ENCODE results near the gene ADORA2A. TPM values are rescaled to one million over a fixed set of nuclear protein-coding genes. Genes with fewer than 3 reads are reported as not detected.
"Not testable (repeated sequence)": the region's sequence is repeated elsewhere in the genome, so short reads cannot be mapped to it uniquely, and the experiment has no call there.

The ADORA2A gene
- total RNA-seq, 1 donor from 2014 or later: 3.8 TPM

GRCh38 chr22:24485170-24485569 lies 57.8 kb downstream of the ADORA2A start:
- DNase-seq (ENCODE audit: low read depth in 2 of 2): no peak

- peak; percentile 32 to 53 for DNase-seq (ENCODE audit: low read depth in 2 of 2)
Measured at GRCh38 chr22:24485608-24486007, 58.2 kb downstream of the ADORA2A start.

GRCh38 chr22:24486501-24486921 lies 59.1 kb downstream of the ADORA2A start:
- peak; percentile 29 to 84 for DNase-seq (ENCODE audit: low read depth in 2 of 2)

GRCh38 chr22:24489011-24489410 lies 61.6 kb downstream of the ADORA2A start:
- no peak for DNase-seq (ENCODE audit: low read depth in 2 of 2)

- DNase-seq (ENCODE audit: low read depth in 2 of 2): not testable (repeated sequence)
Measured at GRCh38 chr22:24489434-24489833, 62.0 kb downstream of the ADORA2A start.

Other genes with a start within 250 kb of the ADORA2A start
- gene SUSD2, start 246.1 kb upstream of the ADORA2A start, total RNA-seq: 0.20 and 0.22 TPM in 2 replicates
- gene GGT5, start 182.5 kb upstream of the ADORA2A start, total RNA-seq: 1.8 and 7.4 TPM in 2 replicates
- gene SPECC1L, start 156.8 kb upstream of the ADORA2A start, total RNA-seq: 39.7 and 74.0 TPM in 2 replicates
- gene UPB1, start 67.7 kb downstream of the ADORA2A start, total RNA-seq: under 0.01 TPM in 1 of 2 replicates, not detected in the other
- gene GUCD1, start 127.5 kb downstream of the ADORA2A start, total RNA-seq: 128 and 171 TPM in 2 replicates
- gene SNRPD3, start 128.4 kb downstream of the ADORA2A start, total RNA-seq: 158 and 165 TPM in 2 replicates
- gene LRRC75B, start 165.5 kb downstream of the ADORA2A start, total RNA-seq: 2.6 TPM in 2 replicates
- gene GGT1, start 175.6 kb downstream of the ADORA2A start, total RNA-seq: 4.8 and 6.1 TPM in 2 replicates